MCF 10A (cell line): ENCODE results near the gene GRIK2. TPM values are rescaled to one million over a fixed set of nuclear protein-coding genes. Genes with fewer than 3 reads are reported as not detected.

Experiments used
- BruUV-seq: library from RNA; stranded (reverse); fragments of 400-500 nt; replicated peaks from 2 replicates; lab custom pipeline; 2021; lab: Mats Ljungman, UMichigan
- CTCF ChIA-PET: fragments of 300-600 bp; sonication (Branson Sonifier 250); formaldehyde crosslinking; extraction: SDS; loops from one replicate; lab custom pipeline; 2021; ENCODE audit warnings: antibody characterized with exemption, inconsistent platforms; lab: Yijun Ruan, JAX
- POLR2A ChIA-PET: fragments of 300-600, 350-650 bp; sonication (Branson Sonifier 250); formaldehyde crosslinking; extraction: SDS; loops from one replicate; lab custom pipeline; 2020; ENCODE audit warnings: antibody characterized with exemption, inconsistent platforms; lab: Yijun Ruan, JAX
- DNase-seq: peaks from one replicate; pipeline ENCODE4 v3.0.0-alpha.2; 2018; ENCODE audit not compliant: unreplicated experiment
- H3K27ac Mint-ChIP-seq: one replicate; pipeline ENCODE4 v1.8.0; 2022; ENCODE audit warnings: mild to moderate bottlenecking, low read depth, mixed read lengths; ENCODE audit not compliant: unreplicated experiment
- H3K27me3 Mint-ChIP-seq: one replicate; pipeline ENCODE4 v1.8.0; 2022; ENCODE audit warnings: mixed read lengths; ENCODE audit not compliant: insufficient read depth, unreplicated experiment
- H3K36me3 Mint-ChIP-seq: one replicate; pipeline ENCODE4 v1.8.0; 2022; ENCODE audit warnings: mild to moderate bottlenecking, moderate library complexity, mixed read lengths; ENCODE audit not compliant: insufficient read depth, unreplicated experiment
- H3K4me1 Mint-ChIP-seq: one replicate; pipeline ENCODE4 v1.8.0; 2022; ENCODE audit warnings: mixed read lengths; ENCODE audit not compliant: insufficient read depth, unreplicated experiment
- H3K4me3 Mint-ChIP-seq: one replicate; pipeline ENCODE4 v1.8.0; 2022; ENCODE audit warnings: mild to moderate bottlenecking, moderate library complexity, mixed read lengths; ENCODE audit not compliant: unreplicated experiment
- H3K9me3 Mint-ChIP-seq: one replicate; pipeline ENCODE4 v1.8.0; 2022; ENCODE audit warnings: mixed read lengths; ENCODE audit not compliant: unreplicated experiment
- intact Hi-C: fragments of 100-400 bp; cut with micrococcal nuclease; formaldehyde crosslinking; loops from 2 replicates; pipeline ENCODE4 v1.14.1; 2022
- total RNA-seq: library from RNA; stranded (reverse); gene quantifications from 2 replicates; pipeline ENCODE4 v1.2.3, GENCODE V29; 2022
- TF ChIP-seq, protein P1 (sequence below): fragments of 200-600 bp; IDR thresholded peaks from one replicate; pipeline ENCODE4 v1.8.0; 2022; ENCODE audit warnings: antibody characterized with exemption, mild to moderate bottlenecking; ENCODE audit not compliant: unreplicated experiment

GRIK2 gene
- total RNA-seq, 1 experiment from 2014 or later = 0.89 TPM

- POLR2A ChIA-PET = no interaction called here
- TF ChIP-seq, protein P1, sequence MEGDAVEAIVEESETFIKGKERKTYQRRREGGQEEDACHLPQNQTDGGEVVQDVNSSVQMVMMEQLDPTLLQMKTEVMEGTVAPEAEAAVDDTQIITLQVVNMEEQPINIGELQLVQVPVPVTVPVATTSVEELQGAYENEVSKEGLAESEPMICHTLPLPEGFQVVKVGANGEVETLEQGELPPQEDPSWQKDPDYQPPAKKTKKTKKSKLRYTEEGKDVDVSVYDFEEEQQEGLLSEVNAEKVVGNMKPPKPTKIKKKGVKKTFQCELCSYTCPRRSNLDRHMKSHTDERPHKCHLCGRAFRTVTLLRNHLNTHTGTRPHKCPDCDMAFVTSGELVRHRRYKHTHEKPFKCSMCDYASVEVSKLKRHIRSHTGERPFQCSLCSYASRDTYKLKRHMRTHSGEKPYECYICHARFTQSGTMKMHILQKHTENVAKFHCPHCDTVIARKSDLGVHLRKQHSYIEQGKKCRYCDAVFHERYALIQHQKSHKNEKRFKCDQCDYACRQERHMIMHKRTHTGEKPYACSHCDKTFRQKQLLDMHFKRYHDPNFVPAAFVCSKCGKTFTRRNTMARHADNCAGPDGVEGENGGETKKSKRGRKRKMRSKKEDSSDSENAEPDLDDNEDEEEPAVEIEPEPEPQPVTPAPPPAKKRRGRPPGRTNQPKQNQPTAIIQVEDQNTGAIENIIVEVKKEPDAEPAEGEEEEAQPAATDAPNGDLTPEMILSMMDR = no peak
- Mint-ChIP-seq H3K4me3 (no peak overlapping the region), H3K27me3 (no peaks in the 10 kb centered on the region), H3K27ac (no peak overlapping the region), H3K9me3 (no peaks in the 10 kb centered on the region), H3K36me3 (no peaks in the 10 kb centered on the region), H3K4me1 (no peaks in the 10 kb centered on the region)
- DNase-seq = no peak
- no TSS peak for BruUV-seq
- CTCF ChIA-PET = interaction anchor here (0.5 to 0.9 kb wide), 3 partner anchors 56 to 340 kb away, joined by 3 read pairs; no protein-coding TSS in a partner anchor
- intact Hi-C loops = no loop called here
Measured at GRCh38 chr6:101351173-101351572, 42.3 kb upstream of the GRIK2 start.

DNA sequence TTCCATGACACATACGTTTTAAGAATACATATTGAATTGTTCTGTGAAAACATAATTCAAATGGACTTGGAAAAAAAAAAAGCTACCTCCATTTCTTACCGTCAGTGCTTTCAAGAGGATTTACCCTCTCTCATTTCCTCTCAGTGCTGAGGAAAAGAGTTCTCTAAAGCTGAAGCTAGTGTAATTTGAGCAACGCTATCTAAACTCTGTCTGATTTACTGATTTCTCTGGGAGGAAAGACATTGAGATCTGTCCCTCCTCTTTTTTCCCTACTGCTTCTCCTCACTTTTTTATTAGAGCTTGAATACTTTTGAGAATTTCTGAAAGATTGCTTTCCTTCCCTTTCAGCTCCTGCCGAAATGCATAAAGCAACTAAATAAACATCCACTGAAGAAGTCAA is 41.2 kb upstream of the GRIK2 start:
- Mint-ChIP-seq H3K4me3 (no peak overlapping the region), H3K27ac (no peak overlapping the region), H3K27me3 (no peaks in the 10 kb centered on the region), H3K4me1 (no peaks in the 10 kb centered on the region), H3K36me3 (no peaks in the 10 kb centered on the region), H3K9me3 (no peaks in the 10 kb centered on the region)
- POLR2A ChIA-PET = interaction anchor here (0.6 kb wide), 1 partner anchor 13 kb away, joined by 3 read pairs; no protein-coding TSS in a partner anchor
- no peak for DNase-seq
- CTCF ChIA-PET = interaction anchor here (0.6 to 0.9 kb wide), 3 partner anchors 232 to 478 kb away, joined by 3 to 7 read pairs (median 5); no protein-coding TSS in a partner anchor
- TF ChIP-seq, protein P1 = no peak
- no TSS peak for BruUV-seq
- intact Hi-C loops = no loop called here

DNA sequence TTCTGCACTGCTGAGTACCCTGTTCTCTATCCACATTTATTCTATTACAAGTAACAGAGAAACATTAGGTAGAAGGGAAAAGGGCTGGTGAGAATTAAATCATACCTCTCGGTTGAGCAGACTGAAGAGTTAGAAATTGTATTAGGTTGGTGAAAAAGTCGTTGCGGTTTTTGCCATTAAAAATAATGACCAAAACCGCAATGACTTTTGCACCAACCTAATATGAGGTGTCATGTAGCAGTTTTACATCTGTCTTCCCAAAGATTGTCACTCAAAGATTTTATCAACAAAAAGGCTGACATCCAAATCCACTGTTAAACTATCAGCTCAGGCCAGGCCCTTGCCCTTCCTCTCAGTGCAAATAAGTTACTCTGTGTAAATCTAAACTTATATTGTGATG is 28.3 kb upstream of the GRIK2 start:
- no peaks in the 10 kb centered on the region for H3K36me3 Mint-ChIP-seq
- no peaks in the 10 kb centered on the region for H3K27me3 Mint-ChIP-seq
- CTCF ChIA-PET = no interaction called here
- TF ChIP-seq, protein P1 = no peak
- DNase-seq = no peak
- no TSS peak for BruUV-seq
- no peak overlapping the region for H3K4me3 Mint-ChIP-seq
- no peak overlapping the region for H3K27ac Mint-ChIP-seq
- no peaks in the 10 kb centered on the region for H3K4me1 Mint-ChIP-seq
- POLR2A ChIA-PET = interaction anchor here (0.8 kb wide), 1 partner anchor 13 kb away, joined by 3 read pairs; no protein-coding TSS in a partner anchor
- intact Hi-C loops = no loop called here
- H3K9me3 Mint-ChIP-seq = no peaks in the 10 kb centered on the region

DNA sequence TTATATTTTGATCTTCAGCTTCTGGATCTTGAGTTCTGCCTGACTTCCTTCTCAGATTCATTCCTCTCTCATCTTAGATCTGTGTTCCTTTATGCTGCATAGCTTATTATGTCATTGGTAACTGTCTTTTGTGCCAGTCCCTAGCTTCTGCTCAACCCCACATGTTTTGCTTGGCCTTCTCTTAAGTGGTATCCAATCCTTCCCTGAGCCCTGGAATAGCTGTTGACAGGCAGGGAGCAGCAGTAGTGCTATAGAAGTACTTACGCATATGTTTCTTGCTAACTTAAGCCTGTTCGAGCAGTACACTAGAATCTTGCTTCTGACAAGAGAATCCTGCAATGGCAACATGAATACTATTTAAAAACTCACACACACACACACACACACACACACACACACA is 13.6 kb upstream of the GRIK2 start:
- BruUV-seq = no TSS peak
- no peak overlapping the region for H3K27ac Mint-ChIP-seq
- CTCF ChIA-PET = no interaction called here
- intact Hi-C loops = no loop called here
- POLR2A ChIA-PET = no interaction called here
- H3K4me3 Mint-ChIP-seq = no peak overlapping the region
- TF ChIP-seq, protein P1 = no peak
- no peaks in the 10 kb centered on the region for H3K9me3 Mint-ChIP-seq
- H3K4me1 Mint-ChIP-seq = peaks cover 6% of the 10 kb centered on the region
- DNase-seq = no peak
- H3K27me3 Mint-ChIP-seq = no peaks in the 10 kb centered on the region
- peaks cover 7% of the 10 kb centered on the region for H3K36me3 Mint-ChIP-seq
